ENCODE measurements around the gene FAM3D.

The FAM3D gene

DNA sequence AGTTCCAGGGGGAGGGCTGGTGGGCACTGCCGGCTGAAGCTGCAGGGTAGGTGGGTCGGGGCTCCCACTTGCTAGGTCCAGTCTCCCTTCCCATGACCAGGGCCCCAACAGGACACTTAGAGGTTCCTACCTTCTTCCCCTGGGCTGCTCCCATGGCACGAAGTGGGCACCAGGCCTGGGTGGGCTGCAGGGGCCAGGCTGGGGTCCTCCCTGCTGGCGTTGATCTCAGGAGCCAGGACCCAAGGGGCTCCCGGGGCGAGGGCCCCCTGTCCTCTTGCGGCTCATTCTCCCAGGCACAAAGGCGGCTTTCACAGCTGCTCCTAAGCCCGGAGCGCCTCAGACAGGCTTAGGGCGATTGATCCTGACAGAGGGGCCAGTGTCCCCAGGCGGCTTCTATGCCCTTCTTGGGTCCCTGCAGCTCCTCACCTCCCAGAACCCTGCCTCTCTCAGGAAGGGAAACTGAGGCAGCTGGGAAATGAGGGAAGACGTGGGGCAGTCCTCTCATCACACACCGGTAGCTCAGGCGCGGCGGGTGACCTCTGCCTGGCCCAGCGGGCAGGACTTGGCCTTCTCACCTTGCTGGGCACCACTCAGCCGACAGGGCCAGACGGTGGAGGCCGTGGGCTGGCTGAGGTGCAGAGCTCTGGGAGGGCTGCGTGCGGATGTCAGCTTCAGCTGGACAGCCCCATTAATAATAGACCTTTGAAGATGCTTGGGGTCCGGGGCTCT is 39.6 kb downstream of the FAM3D start:
- no peak overlapping the region for H3K4me3 ChIP-seq (ENCODE audit: control insufficient read depth, low read depth, low read length)
- no peak for TF ChIP-seq CTCF (conservative IDR thresholded peaks at IDR 0.05; ENCODE audit: control insufficient read depth, insufficient read depth, low read depth, low read length)
- DNase-seq (ENCODE audit: low read depth), result no peak

DNA sequence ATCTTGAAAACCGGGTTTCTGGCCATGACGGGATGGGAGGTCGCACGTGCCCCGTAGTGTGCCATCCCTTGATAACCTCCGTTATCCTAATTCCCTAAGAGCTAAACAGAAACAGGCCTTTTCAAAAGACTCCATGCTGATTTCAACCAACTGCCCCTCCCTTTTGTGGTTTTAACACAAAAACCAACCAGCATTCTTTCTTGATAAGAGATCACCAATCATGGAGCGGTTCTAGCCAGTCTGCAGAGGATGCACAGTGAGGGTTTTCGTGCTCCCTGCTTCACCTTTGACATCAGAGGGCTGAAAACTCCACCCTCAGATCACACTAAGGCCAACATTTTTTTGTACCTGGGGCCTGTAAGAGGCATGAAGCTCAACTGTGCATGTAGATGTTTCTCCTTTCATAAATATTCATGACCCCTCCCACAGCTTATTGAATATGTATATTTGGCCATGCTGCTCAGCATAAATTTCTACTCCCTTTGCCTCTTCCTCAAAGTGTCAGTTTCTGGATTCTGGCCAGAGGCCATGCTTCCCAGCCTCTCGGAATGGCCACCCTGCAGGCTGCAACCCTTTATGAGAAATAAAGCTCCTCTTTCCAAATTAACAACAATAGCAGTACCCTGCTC is 41.3 kb downstream of the FAM3D start:
- no peak for DNase-seq (ENCODE audit: low read depth)

DNA sequence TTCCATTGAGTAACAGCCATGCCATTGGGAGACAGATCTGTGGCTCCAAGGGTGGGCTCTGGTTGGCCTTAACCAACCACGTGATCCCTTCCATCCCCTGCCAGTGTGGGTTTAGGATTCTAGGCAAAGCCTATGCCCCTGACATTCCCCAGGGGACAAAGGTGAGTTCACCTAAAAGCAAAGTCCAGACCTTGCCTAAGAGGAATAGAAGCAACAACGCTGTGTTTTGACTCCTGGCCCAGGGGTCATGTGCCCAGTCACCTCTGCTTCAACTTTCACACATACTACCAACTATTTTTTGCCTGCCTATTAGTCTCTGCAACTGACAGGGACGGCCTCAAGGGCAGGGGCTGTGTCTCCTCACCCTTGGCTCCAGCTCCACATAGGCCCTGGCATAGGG is 42.0 kb downstream of the FAM3D start:
- DNase-seq (ENCODE audit: low read depth), result no peak
- no peak for TF ChIP-seq CTCF (conservative IDR thresholded peaks at IDR 0.05; ENCODE audit: control insufficient read depth, insufficient read depth, low read depth, low read length)
- H3K4me3 ChIP-seq (ENCODE audit: control insufficient read depth, low read depth, low read length), result no peak overlapping the region

More for the DNA sequence above, 41.3 kb downstream of the FAM3D start:
- TF ChIP-seq CTCF (conservative IDR thresholded peaks at IDR 0.05; ENCODE audit: control insufficient read depth, insufficient read depth, low read depth, low read length), result no peak
- H3K4me3 ChIP-seq (ENCODE audit: control insufficient read depth, low read depth, low read length), result no peak overlapping the region

DNA sequence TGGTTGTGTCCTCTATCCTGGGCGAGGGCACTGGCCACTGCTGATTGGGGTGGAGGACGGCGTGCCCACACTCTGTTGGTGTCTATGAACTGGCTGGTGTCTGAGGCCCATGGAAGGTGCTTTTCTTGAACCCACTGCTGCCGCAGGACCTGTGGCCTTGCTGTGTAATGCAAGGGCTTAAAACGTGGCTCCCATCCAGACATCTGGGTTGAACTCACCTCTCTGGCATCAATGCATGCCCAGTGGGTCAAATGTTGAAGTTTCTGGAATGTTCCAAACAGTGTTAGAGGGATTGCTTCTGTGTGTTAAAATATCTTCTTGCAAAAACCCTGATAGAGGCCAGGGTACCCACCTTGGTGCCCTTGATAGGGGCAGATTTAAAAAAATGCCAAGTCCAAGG is 42.6 kb downstream of the FAM3D start:
- H3K4me3 ChIP-seq (ENCODE audit: control insufficient read depth, low read depth, low read length), result no peak overlapping the region
- no peak for TF ChIP-seq CTCF (conservative IDR thresholded peaks at IDR 0.05; ENCODE audit: control insufficient read depth, insufficient read depth, low read depth, low read length)
- DNase-seq (ENCODE audit: low read depth), result peak; percentile 63

GRCh38 chr3:58623478-58623877 is 43.1 kb downstream of the FAM3D start:
- H3K4me3 ChIP-seq (ENCODE audit: control insufficient read depth, low read depth, low read length), result no peak overlapping the region
- no peak for DNase-seq (ENCODE audit: low read depth)
- TF ChIP-seq CTCF (conservative IDR thresholded peaks at IDR 0.05; ENCODE audit: control insufficient read depth, insufficient read depth, low read depth, low read length), result no peak

DNA sequence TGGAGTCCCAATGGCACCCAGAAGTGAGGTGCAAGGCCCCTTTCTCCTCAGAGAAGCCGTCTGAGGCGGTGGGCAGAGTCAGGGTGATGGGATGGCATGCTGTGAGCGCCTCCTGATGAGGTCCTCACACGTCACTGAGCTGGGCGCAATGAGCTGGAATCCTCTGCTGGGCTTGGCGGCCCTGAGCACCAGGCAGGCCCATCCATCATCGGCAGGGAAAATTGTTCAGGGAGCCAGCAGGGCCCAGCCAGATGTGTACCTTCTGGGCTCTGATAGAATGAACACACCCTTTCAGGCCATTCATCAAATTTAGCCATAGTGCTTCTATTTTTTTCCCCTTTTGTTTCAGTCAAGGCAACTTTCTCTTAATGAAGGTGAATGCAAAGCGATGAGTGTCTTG is 43.7 kb downstream of the FAM3D start:
- TF ChIP-seq CTCF (conservative IDR thresholded peaks at IDR 0.05; ENCODE audit: control insufficient read depth, insufficient read depth, low read depth, low read length), result no peak
- H3K4me3 ChIP-seq (ENCODE audit: control insufficient read depth, low read depth, low read length), result no peak overlapping the region
- no peak for DNase-seq (ENCODE audit: low read depth)

All from fibroblast of mammary gland (primary cell).